ENCODE data around the gene ST14. TPM values are rescaled to one million over a fixed set of nuclear protein-coding genes. Genes with fewer than 3 reads are reported as not detected.

Gene ST14
- total RNA-seq, 1 donor from 2014 or later = 1.4 TPM

GRCh38 chr11:130246270-130246669 is 86.7 kb downstream of the ST14 start:
- H3K9ac ChIP-seq = no peak overlapping the region
- H3K36me3 ChIP-seq = no peaks in the 10 kb centered on the region
- H3K4me2 ChIP-seq = no peak overlapping the region
- no peak overlapping the region for H3K4me3 Mint-ChIP-seq
- no peaks in the 10 kb centered on the region for H4K20me1 ChIP-seq (ENCODE audit: low read depth)
- H3K9me3 Mint-ChIP-seq = peaks cover 2% of the 10 kb centered on the region
- H3K4me1 Mint-ChIP-seq = peaks cover 6% of the 10 kb centered on the region
- H3K79me2 ChIP-seq (ENCODE audit: low read depth) = peaks cover 25% of the 10 kb centered on the region
- no peak overlapping the region for H3K4me3 ChIP-seq
- H3K27me3 ChIP-seq = no peaks in the 10 kb centered on the region
- no peaks in the 10 kb centered on the region for H3K9me3 ChIP-seq (ENCODE audit: low read depth)
- no peaks in the 10 kb centered on the region for H3K27me3 Mint-ChIP-seq (ENCODE audit: insufficient read depth, low read depth)
- H3K27ac ChIP-seq = no peak overlapping the region
- DNase-seq (ENCODE audit: low spot score) = no peak
- H2AFZ ChIP-seq (replicated peaks) = no peak overlapping the region
- TF ChIP-seq EZH2 (IDR thresholded peaks at IDR 0.05) = no peak
- no peak for TF ChIP-seq CTCF (IDR thresholded peaks at IDR 0.05)
- TF ChIP-seq EZH2phosphoT487 (IDR thresholded peaks at IDR 0.05) = no peak
- no peaks in the 10 kb centered on the region for H3K4me1 ChIP-seq
- peaks cover 6% of the 10 kb centered on the region for H3K36me3 Mint-ChIP-seq
- H3K27ac Mint-ChIP-seq = no peak overlapping the region
- no peaks in the 10 kb centered on the region for H3F3A ChIP-seq (ENCODE audit: low read depth)

- H3K27ac ChIP-seq = no peak overlapping the region
- H3K4me2 ChIP-seq = no peak overlapping the region
- Mint-ChIP-seq H3K9me3 (peaks cover 2% of the 10 kb centered on the region), H3K27me3 (ENCODE audit: insufficient read depth, low read depth) (no peaks in the 10 kb centered on the region), H3K4me1 (peaks cover 6% of the 10 kb centered on the region), H3K36me3 (peaks cover 6% of the 10 kb centered on the region), H3K4me3 (no peak overlapping the region), H3K27ac (no peak overlapping the region)
- H3F3A ChIP-seq (ENCODE audit: low read depth) = no peaks in the 10 kb centered on the region
- DNase-seq (ENCODE audit: low spot score) = no peak
- no peak overlapping the region for H2AFZ ChIP-seq (replicated peaks)
- H3K36me3 ChIP-seq = no peaks in the 10 kb centered on the region
- H3K79me2 ChIP-seq (ENCODE audit: low read depth) = peaks cover 29% of the 10 kb centered on the region
- no peak overlapping the region for H3K9ac ChIP-seq
- TF ChIP-seq EZH2 (IDR thresholded peaks at IDR 0.05) (no peak), EZH2phosphoT487 (IDR thresholded peaks at IDR 0.05) (no peak), CTCF (IDR thresholded peaks at IDR 0.05) (no peak)
- no peaks in the 10 kb centered on the region for H4K20me1 ChIP-seq (ENCODE audit: low read depth)
- no peaks in the 10 kb centered on the region for H3K27me3 ChIP-seq
- H3K4me1 ChIP-seq = no peaks in the 10 kb centered on the region
- no peak overlapping the region for H3K4me3 ChIP-seq
- no peaks in the 10 kb centered on the region for H3K9me3 ChIP-seq (ENCODE audit: low read depth)
Observed at GRCh38 chr11:130246738-130247137, 87.2 kb downstream of the ST14 start.

- H4K20me1 ChIP-seq (ENCODE audit: low read depth) = no peaks in the 10 kb centered on the region
Observed at GRCh38 chr11:130247319-130247718, 87.7 kb downstream of the ST14 start.

More at GRCh38 chr11:130247319-130247718, 87.7 kb downstream of the ST14 start:
- Histone ChIP-seq H3K4me3 (no peak overlapping the region), H3K9me3 (ENCODE audit: low read depth) (no peaks in the 10 kb centered on the region), H3K4me1 (no peaks in the 10 kb centered on the region), H3K27ac (no peak overlapping the region), H3K27me3 (no peaks in the 10 kb centered on the region), H3K36me3 (no peaks in the 10 kb centered on the region), H2AFZ (replicated peaks) (no peak overlapping the region), H3K4me2 (no peak overlapping the region), H3F3A (ENCODE audit: low read depth) (no peaks in the 10 kb centered on the region), H3K79me2 (ENCODE audit: low read depth) (peaks cover 35% of the 10 kb centered on the region), H3K9ac (no peak overlapping the region)
- peaks cover 4% of the 10 kb centered on the region for H3K9me3 Mint-ChIP-seq
- TF ChIP-seq EZH2 (IDR thresholded peaks at IDR 0.05) (no peak), CTCF (IDR thresholded peaks at IDR 0.05) (no peak), EZH2phosphoT487 (IDR thresholded peaks at IDR 0.05) (no peak)
- H3K27me3 Mint-ChIP-seq (ENCODE audit: insufficient read depth, low read depth) = no peaks in the 10 kb centered on the region
- H3K36me3 Mint-ChIP-seq = peaks cover 11% of the 10 kb centered on the region
- H3K27ac Mint-ChIP-seq = no peak overlapping the region
- no peak for DNase-seq (ENCODE audit: low spot score)
- peaks cover 6% of the 10 kb centered on the region for H3K4me1 Mint-ChIP-seq
- H3K4me3 Mint-ChIP-seq = no peak overlapping the region
